Activated CD8-positive, alpha-beta T cell treated with anti-CD3 and anti-CD28 coated beads, Interleukin-2, amount 10 ng/mL, durations not matched to agents 7 days and 5 days (primary cell): ENCODE data around the gene CCNG1. TPM values are rescaled to one million over a fixed set of nuclear protein-coding genes. Genes with fewer than 3 reads are reported as not detected.

Experiments used
- ATAC-seq: fragments of 150-1000 bp; cut with Tn5 transposase; one replicate; pipeline ENCODE4 v1.10.0; 2021; ENCODE audit warnings: moderate library complexity
- CTCF ChIA-PET: fragments of 350-600 bp; sonication (Branson Sonifier 250); formaldehyde crosslinking; loops from one replicate; lab custom pipeline; 2021; ENCODE audit warnings: antibody characterized with exemption; lab: Charles Lee
- POLR2A ChIA-PET: fragments of 350-600 bp; sonication (Branson Sonifier 250); formaldehyde crosslinking; loops from one replicate; lab custom pipeline; 2021; ENCODE audit warnings: antibody characterized with exemption; lab: Charles Lee
- DNase-seq: peaks from one replicate; pipeline ENCODE4 v3.0.0-alpha.2; 2020
- H3K27ac Mint-ChIP-seq: one replicate; pipeline ENCODE4 v1.8.0; 2021; ENCODE audit warnings: mild to moderate bottlenecking, mixed read lengths
- H3K27me3 Mint-ChIP-seq: one replicate; pipeline ENCODE4 v1.8.0; 2021; ENCODE audit warnings: low read depth, mixed read lengths
- H3K36me3 Mint-ChIP-seq: one replicate; pipeline ENCODE4 v1.8.0; 2021; ENCODE audit warnings: low read depth, mixed read lengths
- H3K4me1 Mint-ChIP-seq: one replicate; pipeline ENCODE4 v1.8.0; 2021; ENCODE audit warnings: low read depth, mixed read lengths
- H3K4me3 Mint-ChIP-seq: one replicate; pipeline ENCODE4 v1.8.0; 2021; ENCODE audit warnings: mild to moderate bottlenecking, mixed read lengths
- H3K9me3 Mint-ChIP-seq: one replicate; pipeline ENCODE4 v1.8.0; 2022; ENCODE audit warnings: mixed read lengths; ENCODE audit not compliant: insufficient read depth
- total RNA-seq, 2 experiments: library from RNA; stranded (reverse); gene quantifications; one replicate each; pipeline ENCODE4 v1.2.3, GENCODE V29; 2021

The CCNG1 gene
- total RNA-seq, 2 experiments from 2014 or later: 129 to 143 TPM

DNA sequence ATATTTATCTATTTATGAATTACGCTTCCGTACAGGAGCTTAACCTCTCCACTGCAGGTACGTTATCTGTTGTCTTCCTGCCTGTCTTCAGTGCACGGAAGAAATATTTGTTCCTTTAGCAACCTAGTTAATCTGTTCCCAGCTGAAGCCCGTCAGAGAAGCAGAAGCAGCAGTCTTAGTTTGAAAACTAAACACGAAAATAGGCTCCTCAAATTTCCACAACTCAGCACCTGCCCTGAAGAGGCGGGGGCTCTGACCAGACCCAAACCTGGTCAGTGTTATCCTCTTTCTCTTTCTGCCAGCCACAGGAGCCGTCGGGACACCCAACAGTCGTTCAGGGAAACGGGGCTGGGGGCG lies 22.0 kb downstream of the CCNG1 start:
- Mint-ChIP-seq H3K27me3 (no peaks in the 10 kb centered on the region), H3K4me3 (peak overlapping the region; percentile 96), H3K4me1 (peaks cover 42% of the 10 kb centered on the region), H3K36me3 (peaks cover 53% of the 10 kb centered on the region), H3K27ac (peak overlapping the region; percentile 100), H3K9me3 (no peaks in the 10 kb centered on the region)
- POLR2A ChIA-PET: interaction anchor here (1.0 to 7.9 kb wide), 11 partner anchors 9 to 47 kb away, joined by 3 to 185 read pairs (median 15); partner anchors contain the start of genes CCNG1 and MAT2B
- CTCF ChIA-PET: interaction anchor here (0.9 to 4.4 kb wide), 10 partner anchors 9 to 51 kb away, joined by 3 to 25 read pairs (median 7); partner anchors contain the start of genes CCNG1 and MAT2B
- ATAC-seq: no peak
- DNase-seq: no peak

DNA sequence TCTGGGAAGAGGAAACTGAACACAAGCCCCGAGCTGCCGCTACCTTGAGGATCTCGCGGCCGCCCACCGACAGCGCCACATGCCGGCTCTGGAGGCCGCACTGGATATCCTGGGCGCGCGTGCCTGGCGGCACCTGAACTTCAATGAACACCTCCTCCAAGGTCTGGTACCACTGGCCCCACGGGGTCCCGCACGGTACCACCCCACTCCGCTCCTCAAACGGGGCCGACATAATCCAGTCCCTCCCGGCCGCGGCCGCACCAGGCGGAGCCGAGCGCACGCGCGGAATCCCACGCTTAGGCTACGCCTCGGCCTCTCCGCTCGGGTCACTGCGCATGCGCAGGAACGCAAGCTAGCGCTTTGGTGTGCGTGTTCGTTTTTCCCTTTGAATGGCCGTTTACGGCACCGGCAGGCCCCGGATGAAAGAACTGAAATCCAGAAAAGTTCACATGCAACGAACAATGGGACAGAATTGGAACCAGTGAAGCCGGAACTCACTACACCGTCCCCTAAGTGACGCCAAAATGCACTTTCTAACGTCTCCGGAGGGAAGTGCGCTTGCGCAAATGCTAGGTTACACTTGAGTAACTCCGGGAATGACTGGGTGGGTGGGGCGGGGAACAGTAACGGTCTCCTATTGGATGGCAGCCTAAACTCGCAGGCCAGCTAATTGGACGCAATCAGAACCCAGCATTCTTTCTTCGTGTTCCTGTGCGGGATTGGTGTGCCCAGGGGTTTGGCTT lies 22.6 kb downstream of the CCNG1 start, which contains the start of gene NUDCD2:
TSS of gene NUDCD2 (minus strand) at position 284 of the 743 bp plus-strand sequence. CDS start at position 232, 52 bp downstream.
- Mint-ChIP-seq H3K4me3 (peak within 1 kb of the TSS; percentile 96), H3K27me3 (no peaks in the 10 kb centered on the region), H3K4me1 (peaks cover 45% of the 10 kb centered on the region), H3K36me3 (peaks cover 53% of the 10 kb centered on the region), H3K9me3 (no peaks in the 10 kb centered on the region), H3K27ac (peak within 1 kb of the TSS; percentile 100)
- ATAC-seq (peak; percentile 89), DNase-seq (peak; percentile 97)
- ChIA-PET CTCF (interaction anchor here (0.8 to 4.4 kb wide), 13 partner anchors 8 to 52 kb away, joined by 3 to 25 read pairs (median 6); partner anchors contain the start of genes CCNG1 and MAT2B), POLR2A (interaction anchor here (0.6 to 7.9 kb wide), 14 partner anchors 8 to 56 kb away, joined by 3 to 185 read pairs (median 15); partner anchors contain the start of genes CCNG1 and MAT2B)

DNA sequence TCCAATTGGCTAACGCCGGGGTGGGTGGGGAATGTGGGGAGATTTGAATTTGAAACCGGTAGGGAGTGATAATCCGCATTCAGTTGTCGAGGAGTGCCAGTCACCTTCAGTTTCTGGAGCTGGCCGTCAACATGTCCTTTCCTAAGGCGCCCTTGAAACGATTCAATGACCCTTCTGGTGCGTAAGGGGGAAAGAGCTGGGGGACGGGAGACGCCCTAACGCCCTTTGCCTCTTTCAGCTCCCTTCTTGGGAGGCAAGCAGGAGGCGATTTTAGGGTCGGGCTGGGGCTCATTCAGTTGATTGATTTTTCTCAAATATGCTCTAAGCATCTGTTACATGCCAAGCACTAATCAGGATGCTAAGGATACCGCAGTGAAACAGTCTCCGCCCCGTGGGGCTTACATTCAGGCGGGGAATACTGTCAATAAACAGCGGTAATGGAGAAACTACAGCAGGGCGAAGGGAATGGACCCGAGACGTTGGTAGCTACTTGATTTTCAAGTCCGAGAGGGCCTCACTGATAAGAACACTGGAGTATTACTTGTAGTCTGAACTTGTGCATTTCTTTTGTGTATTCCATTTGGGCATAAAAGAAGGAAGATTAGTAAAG lies 23.3 kb downstream of the CCNG1 start, which contains the start of gene HMMR:
TSS of gene HMMR (plus strand) at position 71 of the 610 bp plus-strand sequence. CDS start at position 132, 61 bp downstream.
- DNase-seq: no peak

DNA sequence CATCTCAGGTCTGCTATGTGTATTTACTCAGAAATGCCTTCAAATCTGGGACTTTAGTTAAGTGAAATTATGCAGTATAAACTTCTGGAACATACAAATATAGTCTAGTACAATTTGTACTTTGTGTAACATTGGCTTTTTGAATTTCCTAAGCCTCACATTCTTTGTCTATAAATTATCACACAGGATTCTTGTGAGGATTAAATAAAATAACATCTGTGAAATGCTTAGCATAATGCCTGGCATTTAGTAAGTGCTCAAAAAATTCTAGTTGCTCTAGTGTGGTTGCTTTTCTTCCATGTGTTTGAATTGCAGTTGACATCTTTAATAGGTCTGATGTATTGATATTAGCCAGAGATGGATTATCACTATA lies 25.7 kb downstream of the CCNG1 start:
- Mint-ChIP-seq H3K4me1 (peaks cover 35% of the 10 kb centered on the region), H3K36me3 (peaks cover 44% of the 10 kb centered on the region), H3K27ac (no peak overlapping the region), H3K4me3 (peak overlapping the region; percentile 25), H3K27me3 (no peaks in the 10 kb centered on the region), H3K9me3 (no peaks in the 10 kb centered on the region)
- ChIA-PET CTCF (no interaction called here), POLR2A (interaction anchor here (6.6 to 7.9 kb wide), 2 partner anchors 22 to 43 kb away, joined by 153 to 185 read pairs; partner anchors contain the start of genes CCNG1 and MAT2B)
- DNase-seq: no peak
- no peak for ATAC-seq

More for the DNA sequence above, 23.3 kb downstream of the CCNG1 start, which contains the start of gene HMMR:
- ChIA-PET CTCF (interaction anchor here (0.8 to 4.4 kb wide), 8 partner anchors 14 to 52 kb away, joined by 3 to 25 read pairs (median 12); partner anchors contain the start of genes CCNG1 and MAT2B), POLR2A (interaction anchor here (1.0 to 7.9 kb wide), 13 partner anchors 8 to 55 kb away, joined by 3 to 185 read pairs (median 15); partner anchors contain the start of genes CCNG1 and MAT2B)
- H3K27ac Mint-ChIP-seq: peak within 1 kb of the TSS; percentile 100
- peak within 1 kb of the TSS; percentile 96 for H3K4me3 Mint-ChIP-seq
- no peaks in the 10 kb centered on the region for H3K27me3 Mint-ChIP-seq
- no peaks in the 10 kb centered on the region for H3K9me3 Mint-ChIP-seq
- peaks cover 42% of the 10 kb centered on the region for H3K4me1 Mint-ChIP-seq
- no peak for ATAC-seq
- peaks cover 47% of the 10 kb centered on the region for H3K36me3 Mint-ChIP-seq

DNA sequence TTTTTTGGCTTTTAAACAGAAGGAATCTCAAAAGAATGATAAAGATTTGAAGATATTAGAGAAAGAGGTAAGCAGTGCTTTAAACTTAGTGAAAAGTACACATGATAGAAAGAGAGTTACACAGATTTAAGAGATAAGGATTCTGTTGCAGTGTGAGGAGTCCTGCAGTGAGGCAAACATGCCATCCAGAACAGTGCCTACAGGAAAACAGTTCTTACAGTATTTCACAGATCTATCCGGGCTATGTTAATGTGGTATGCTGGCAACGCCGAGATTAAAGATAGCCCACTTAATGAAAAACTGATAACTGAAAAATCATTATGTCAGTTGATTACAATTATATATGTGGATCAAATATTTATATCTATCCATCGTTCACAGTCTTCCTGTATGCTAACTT lies 30.3 kb downstream of the CCNG1 start:
- no peaks in the 10 kb centered on the region for H3K27me3 Mint-ChIP-seq
- ChIA-PET POLR2A (interaction anchor here (0.7 to 1.4 kb wide), 2 partner anchors 8 to 29 kb away, joined by 4 read pairs; partner anchors contain the start of genes HMMR and NUDCD2), CTCF (interaction anchor here (0.7 to 2.5 kb wide), 6 partner anchors 8 to 35 kb away, joined by 3 to 7 read pairs (median 4); partner anchors contain the start of gene NUDCD2)
- no peak overlapping the region for H3K27ac Mint-ChIP-seq
- H3K9me3 Mint-ChIP-seq: no peaks in the 10 kb centered on the region
- no peak overlapping the region for H3K4me3 Mint-ChIP-seq
- peaks cover 55% of the 10 kb centered on the region for H3K36me3 Mint-ChIP-seq
- no peak for ATAC-seq
- no peak for DNase-seq
- peaks cover 32% of the 10 kb centered on the region for H3K4me1 Mint-ChIP-seq

DNA sequence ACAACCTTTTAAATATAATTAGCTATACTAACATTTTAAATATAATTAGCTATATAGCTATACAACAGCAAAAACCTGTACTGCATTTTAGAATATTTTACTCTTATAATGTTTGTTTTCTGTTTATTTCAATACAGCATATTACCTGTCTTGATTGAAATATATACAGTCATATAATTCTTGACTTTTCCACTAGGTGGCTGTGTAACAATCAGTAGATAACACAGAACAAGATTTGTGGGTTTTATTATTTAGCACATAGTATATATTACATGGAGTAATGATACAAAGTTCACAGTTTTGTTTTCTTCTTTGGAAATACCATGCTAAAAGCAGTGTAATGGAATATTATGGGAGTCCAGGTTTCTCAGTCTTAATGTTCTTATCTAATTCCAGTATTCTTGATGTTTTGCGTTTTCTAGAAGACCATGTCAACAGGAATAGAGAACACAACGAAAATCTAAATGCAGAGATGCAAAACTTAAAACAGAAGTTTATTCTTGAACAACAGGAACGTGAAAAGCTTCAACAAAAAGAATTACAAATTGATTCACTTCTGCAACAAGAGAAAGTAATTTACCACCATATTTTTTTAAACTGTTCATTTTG lies 36.3 kb downstream of the CCNG1 start:
- no peaks in the 10 kb centered on the region for H3K27me3 Mint-ChIP-seq
- peaks cover 72% of the 10 kb centered on the region for H3K36me3 Mint-ChIP-seq
- DNase-seq: no peak
- H3K9me3 Mint-ChIP-seq: no peaks in the 10 kb centered on the region
- ChIA-PET POLR2A (interaction anchor here (1.1 to 4.5 kb wide), 2 partner anchors 13 to 15 kb away, joined by 4 to 30 read pairs; partner anchors contain the start of genes HMMR and NUDCD2), CTCF (interaction anchor here (0.6 to 3.0 kb wide), 11 partner anchors 9 to 126 kb away, joined by 3 to 16 read pairs (median 3); partner anchors contain the start of genes HMMR, MAT2B and NUDCD2)
- H3K4me1 Mint-ChIP-seq: peaks cover 2% of the 10 kb centered on the region
- H3K4me3 Mint-ChIP-seq: no peak overlapping the region
- peak; percentile 42 for ATAC-seq
- no peak overlapping the region for H3K27ac Mint-ChIP-seq

DNA sequence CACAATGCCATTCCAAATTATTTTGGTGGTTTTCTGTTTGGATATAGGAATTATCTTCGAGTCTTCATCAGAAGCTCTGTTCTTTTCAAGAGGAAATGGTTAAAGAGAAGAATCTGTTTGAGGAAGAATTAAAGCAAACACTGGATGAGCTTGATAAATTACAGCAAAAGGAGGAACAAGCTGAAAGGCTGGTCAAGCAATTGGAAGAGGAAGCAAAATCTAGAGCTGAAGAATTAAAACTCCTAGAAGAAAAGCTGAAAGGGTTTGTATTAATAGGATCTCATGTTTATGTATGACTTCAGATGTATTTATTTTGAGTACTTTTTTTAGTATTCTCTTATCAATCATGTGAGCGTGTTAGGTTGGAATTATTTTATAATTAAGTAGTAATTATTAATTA lies 38.0 kb downstream of the CCNG1 start:
- Mint-ChIP-seq H3K27me3 (no peaks in the 10 kb centered on the region), H3K27ac (no peak overlapping the region), H3K36me3 (peaks cover 75% of the 10 kb centered on the region), H3K4me3 (no peak overlapping the region), H3K4me1 (peaks cover 2% of the 10 kb centered on the region), H3K9me3 (no peaks in the 10 kb centered on the region)
- DNase-seq: no peak
- ChIA-PET POLR2A (interaction anchor here (1.3 to 4.5 kb wide), 2 partner anchors 15 to 30 kb away, joined by 3 to 30 read pairs; partner anchors contain the start of genes HMMR, MAT2B and NUDCD2), CTCF (interaction anchor here (1.1 to 3.0 kb wide), 3 partner anchors 14 to 30 kb away, joined by 3 to 16 read pairs (median 7); partner anchors contain the start of genes HMMR and NUDCD2)
- no peak for ATAC-seq

DNA sequence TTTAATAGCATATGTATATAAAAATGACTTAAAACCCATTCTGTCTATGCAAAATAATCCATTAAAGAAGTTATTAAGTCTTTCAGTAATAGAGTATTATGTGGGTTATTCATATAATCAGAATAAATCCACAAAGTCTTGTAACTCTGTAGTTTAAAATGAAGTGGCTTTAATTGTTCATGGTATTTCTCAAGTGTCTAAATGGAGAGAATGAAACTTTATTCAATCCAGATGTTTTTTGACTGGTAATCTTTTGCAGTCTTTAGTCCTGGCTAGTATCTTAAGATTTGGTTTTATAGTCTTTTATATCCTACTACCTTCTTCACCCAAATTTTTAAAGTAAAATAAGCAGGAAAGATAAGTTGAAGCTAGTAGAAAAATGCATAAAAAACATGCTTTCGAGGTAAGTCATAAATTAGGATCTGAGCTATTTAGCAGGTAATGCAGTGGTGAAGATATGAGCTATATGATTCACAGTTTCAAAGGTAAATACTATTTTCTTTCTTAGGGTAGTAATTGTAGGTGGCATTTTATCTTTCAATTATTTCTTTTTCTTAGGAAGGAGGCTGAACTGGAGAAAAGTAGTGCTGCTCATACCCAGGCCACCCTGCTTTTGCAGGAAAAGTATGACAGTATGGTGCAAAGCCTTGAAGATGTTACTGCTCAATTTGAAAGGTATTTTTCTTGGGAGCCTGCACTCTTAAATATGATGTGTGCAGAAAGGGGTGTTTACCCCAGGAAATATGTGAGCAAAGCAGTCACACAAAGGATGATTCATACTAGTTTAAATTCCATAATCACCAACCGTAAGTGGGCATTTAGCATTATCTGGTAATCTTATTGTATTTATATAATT lies 41.0 kb downstream of the CCNG1 start:
- CTCF ChIA-PET: interaction anchor here (0.6 kb wide), 1 partner anchor 10 kb away, joined by 4 read pairs; no protein-coding TSS in a partner anchor
- no peak for ATAC-seq
- H3K36me3 Mint-ChIP-seq: peaks cover 79% of the 10 kb centered on the region

DNA sequence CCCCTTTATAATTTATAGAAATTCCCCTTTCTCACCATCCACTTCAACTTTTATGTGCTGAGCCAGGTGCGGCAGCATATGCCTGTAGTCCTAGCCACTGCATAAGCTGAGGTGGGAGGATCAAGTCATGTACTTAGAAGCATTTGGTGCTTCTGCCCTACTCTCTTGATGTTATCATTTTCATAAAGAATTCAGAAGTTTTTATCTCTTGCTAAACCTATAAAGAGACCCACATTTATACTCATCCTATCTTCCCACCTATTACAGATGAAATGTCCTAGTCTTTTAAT lies 41.5 kb downstream of the CCNG1 start:
- DNase-seq (no peak), ATAC-seq (no peak)
- no peak overlapping the region for H3K27ac Mint-ChIP-seq
- CTCF ChIA-PET: interaction anchor here (0.6 kb wide), 1 partner anchor 11 kb away, joined by 4 read pairs; no protein-coding TSS in a partner anchor
- POLR2A ChIA-PET: interaction anchor here (1.4 kb wide), 1 partner anchor 18 kb away, joined by 4 read pairs; the partner anchor contains the start of gene HMMR
- peaks cover 79% of the 10 kb centered on the region for H3K36me3 Mint-ChIP-seq
- H3K4me1 Mint-ChIP-seq: no peaks in the 10 kb centered on the region
- no peaks in the 10 kb centered on the region for H3K27me3 Mint-ChIP-seq
- H3K4me3 Mint-ChIP-seq: no peak overlapping the region
- H3K9me3 Mint-ChIP-seq: no peaks in the 10 kb centered on the region

More for the DNA sequence above, 41.0 kb downstream of the CCNG1 start:
- Mint-ChIP-seq H3K27me3 (no peaks in the 10 kb centered on the region), H3K4me3 (no peak overlapping the region), H3K9me3 (no peaks in the 10 kb centered on the region), H3K4me1 (no peaks in the 10 kb centered on the region), H3K27ac (no peak overlapping the region)
- DNase-seq: no peak
- POLR2A ChIA-PET: interaction anchor here (1.4 kb wide), 1 partner anchor 17 kb away, joined by 4 read pairs; the partner anchor contains the start of gene HMMR
